HUDEP-2 (cell line): ENCODE results near the gene TMEM131.
A peak's percentile ranks its signal among the peaks of the same experiment; 100 is the strongest.
"Not testable (repeated sequence)": the region's sequence is repeated elsewhere in the genome, so short reads cannot be mapped to it uniquely, and the experiment has no call there.

ENCODE experiments used
- DNase-seq, 76 experiments: peaks; one replicate each; lab custom pipeline; 2025; ENCODE audit not compliant: unreplicated experiment in 76 of 76; lab: John Stamatoyannopoulos, UW

Gene TMEM131

GRCh38 chr2:97995734-97996624, at the start of gene TMEM131:
TSS of gene TMEM131 (minus strand) at chr2:97995948. CDS start at chr2:97995662, 286 bp downstream.
- DNase-seq: peak in 75 of 76 experiments; percentile 57 to 99 (median 89)

GRCh38 chr2:98044730-98045129, 49.0 kb upstream of the TMEM131 start:
- not testable (repeated sequence) for DNase-seq

- no peak for DNase-seq
Observed at GRCh38 chr2:98043101-98043500, 47.4 kb upstream of the TMEM131 start.

GRCh38 chr2:98040331-98040939, 44.7 kb upstream of the TMEM131 start:
- DNase-seq: no peak

GRCh38 chr2:98039085-98039756, 43.5 kb upstream of the TMEM131 start:
- DNase-seq: no peak

GRCh38 chr2:98037666-98038336, 42.1 kb upstream of the TMEM131 start:
- DNase-seq: no peak

- DNase-seq: no peak
Observed at GRCh38 chr2:98037206-98037605, 41.5 kb upstream of the TMEM131 start.

GRCh38 chr2:98036349-98037000, 40.7 kb upstream of the TMEM131 start:
- no peak for DNase-seq

- no peak for DNase-seq
Observed at GRCh38 chr2:98034745-98035144, 39.0 kb upstream of the TMEM131 start.

GRCh38 chr2:98032086-98032485, 36.3 kb upstream of the TMEM131 start:
- no peak for DNase-seq

- DNase-seq: no peak
Observed at GRCh38 chr2:98029718-98030222, 34.0 kb upstream of the TMEM131 start.

GRCh38 chr2:98028931-98029717, 33.4 kb upstream of the TMEM131 start:
- no peak for DNase-seq

- DNase-seq: no peak
Observed at GRCh38 chr2:98028101-98028561, 32.4 kb upstream of the TMEM131 start.

- DNase-seq: no peak
Observed at GRCh38 chr2:98027538-98027937, 31.8 kb upstream of the TMEM131 start.

GRCh38 chr2:98026927-98027522, 31.3 kb upstream of the TMEM131 start:
- no peak for DNase-seq

GRCh38 chr2:98026292-98026691, 30.5 kb upstream of the TMEM131 start:
- DNase-seq: peak in 1 of 76 experiments; percentile 2

GRCh38 chr2:98025481-98026037, 29.8 kb upstream of the TMEM131 start:
- DNase-seq: no peak

GRCh38 chr2:98022067-98022466, 26.3 kb upstream of the TMEM131 start:
- DNase-seq: not testable (repeated sequence)
